ES-I3 (cell line): ENCODE data around the gene CDHR2.

Source experiments
- H3K36me3 ChIP-seq: 2 replicates; pipeline ENCODE4 v1.6.1; 2013; ENCODE audit warnings: mild to moderate bottlenecking, low read length, control low read depth, moderate library complexity; ENCODE audit not compliant: insufficient read depth
- H3K4me1 ChIP-seq: 2 replicates; pipeline ENCODE4 v1.6.1; 2013; ENCODE audit warnings: mild to moderate bottlenecking, control low read depth, low read length; ENCODE audit not compliant: insufficient read depth
- H3K9ac ChIP-seq: 2 replicates; pipeline ENCODE4 v1.6.1; 2013; ENCODE audit warnings: low read depth, mild to moderate bottlenecking, low read length, moderate library complexity
- H3K9me3 ChIP-seq: 2 replicates; pipeline ENCODE4 v1.6.1; 2013; ENCODE audit warnings: mild to moderate bottlenecking, low read length, moderate library complexity; ENCODE audit not compliant: control insufficient read depth, insufficient read depth

The CDHR2 gene

DNA sequence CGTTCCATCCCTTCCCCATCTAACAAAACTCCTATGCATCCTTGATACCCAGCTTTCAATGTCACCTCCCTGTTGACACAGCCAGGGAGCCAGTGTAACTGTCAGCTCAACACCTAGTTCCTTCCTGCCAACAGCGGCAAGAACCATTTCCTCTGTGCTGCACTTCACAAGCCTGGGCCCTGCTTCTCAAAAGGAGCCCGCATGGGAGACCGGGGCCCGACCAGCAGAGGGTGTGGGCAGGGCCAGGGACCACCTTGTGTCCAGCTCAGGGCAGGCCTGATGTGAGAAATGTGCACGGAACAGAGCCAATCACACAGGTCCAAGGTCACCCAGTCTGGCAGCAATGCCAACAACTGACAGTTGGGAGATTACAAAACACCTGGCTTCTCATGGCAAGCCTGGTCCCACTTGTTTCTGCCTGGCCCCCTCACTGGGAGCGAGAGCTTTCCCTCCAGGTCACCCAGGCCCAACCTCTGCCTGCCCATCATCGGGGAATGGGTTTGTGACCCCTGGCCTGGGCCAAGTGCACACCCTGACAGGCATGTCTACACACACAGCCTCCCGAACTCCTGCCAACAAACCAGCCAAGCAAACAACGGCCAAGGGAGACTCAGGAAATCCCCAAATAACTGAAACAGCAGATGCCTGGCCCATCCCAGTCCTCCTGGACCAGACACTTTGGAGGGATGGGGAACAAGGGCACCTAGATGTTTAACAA is 15.1 kb upstream of the CDHR2 start:
- Histone ChIP-seq H3K36me3 (peaks cover 7% of the 10 kb centered on the region), H3K9ac (no peak overlapping the region), H3K4me1 (peaks cover 20% of the 10 kb centered on the region)

DNA sequence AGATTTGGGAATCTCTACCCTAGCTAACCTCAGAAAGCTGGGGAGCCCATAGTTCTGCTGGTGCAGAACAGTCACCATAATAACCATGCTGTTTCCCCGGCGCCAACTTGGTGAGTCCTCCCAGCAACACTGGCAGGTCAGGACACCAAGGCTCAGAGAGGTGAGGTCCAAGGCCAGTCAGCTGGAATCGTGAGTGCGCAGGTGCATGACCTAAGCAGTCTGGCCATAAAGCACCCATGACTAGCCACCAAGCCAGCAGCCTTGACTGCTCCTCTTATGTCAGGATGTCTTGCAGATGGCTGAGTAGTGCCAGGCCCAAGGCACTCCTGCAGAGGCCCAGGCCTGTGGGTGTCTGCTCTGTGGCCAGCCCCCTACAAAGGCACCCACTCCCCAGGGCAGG is 14.5 kb upstream of the CDHR2 start:
- peaks cover 21% of the 10 kb centered on the region for H3K4me1 ChIP-seq
- no peaks in the 10 kb centered on the region for H3K9me3 ChIP-seq
- H3K36me3 ChIP-seq: peaks cover 7% of the 10 kb centered on the region
- no peak overlapping the region for H3K9ac ChIP-seq

More for the DNA sequence above, 15.1 kb upstream of the CDHR2 start:
- no peaks in the 10 kb centered on the region for H3K9me3 ChIP-seq

DNA sequence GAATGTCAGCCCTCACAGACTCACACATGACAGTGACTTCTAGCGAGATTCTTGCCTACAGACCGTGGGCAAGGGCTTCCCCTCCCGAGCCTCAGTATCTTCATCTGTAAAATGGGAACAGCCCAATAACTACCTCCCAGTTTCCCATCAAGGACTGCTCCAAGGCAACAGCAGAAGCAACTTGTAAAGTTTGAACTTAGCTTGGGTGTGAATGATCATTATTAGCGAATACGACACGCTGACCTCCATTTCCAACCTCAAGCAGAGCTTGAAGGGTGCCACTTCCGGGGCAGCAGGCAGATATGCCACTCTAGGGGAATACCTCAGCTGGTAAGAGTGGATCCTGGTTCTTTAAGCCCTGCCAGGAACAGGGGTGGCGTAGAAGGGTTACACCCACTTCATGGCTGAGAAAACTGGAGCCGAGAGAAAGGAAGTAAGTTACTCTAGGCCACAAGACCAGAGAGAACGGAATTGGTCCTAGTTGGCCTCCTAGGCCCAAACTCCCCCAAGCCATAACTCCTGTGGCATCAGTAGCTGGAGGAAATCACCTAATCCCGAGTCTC is 14.0 kb upstream of the CDHR2 start:
- Histone ChIP-seq H3K4me1 (peaks cover 25% of the 10 kb centered on the region), H3K36me3 (peaks cover 7% of the 10 kb centered on the region), H3K9me3 (no peaks in the 10 kb centered on the region), H3K9ac (peak overlapping the region; percentile 100)

DNA sequence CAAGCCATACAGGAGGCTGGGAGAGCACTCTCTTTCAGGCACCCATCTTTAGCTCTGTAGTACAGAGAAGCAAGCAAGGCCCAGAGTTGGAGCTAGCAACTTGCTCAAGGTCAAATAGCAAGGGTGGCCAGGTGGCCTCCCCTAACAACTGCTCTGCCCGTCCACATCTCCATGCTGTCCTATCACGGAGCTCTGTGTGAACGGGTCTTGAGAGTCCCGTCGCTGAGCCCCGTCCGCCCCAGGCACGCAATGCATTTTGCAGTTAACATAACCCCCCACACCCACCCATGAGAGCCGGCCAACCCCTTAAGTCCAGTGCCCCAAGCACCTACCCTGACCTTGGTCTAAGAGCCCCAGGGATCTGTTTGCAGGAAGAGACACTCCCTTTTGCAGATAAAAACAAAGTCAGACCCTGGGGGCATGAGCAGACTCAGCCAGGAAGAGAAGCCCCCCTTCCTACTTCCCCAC is 13.4 kb upstream of the CDHR2 start:
- H3K36me3 ChIP-seq: peaks cover 7% of the 10 kb centered on the region
- no peaks in the 10 kb centered on the region for H3K9me3 ChIP-seq
- peak overlapping the region; percentile 100 for H3K9ac ChIP-seq
- peaks cover 30% of the 10 kb centered on the region for H3K4me1 ChIP-seq

DNA sequence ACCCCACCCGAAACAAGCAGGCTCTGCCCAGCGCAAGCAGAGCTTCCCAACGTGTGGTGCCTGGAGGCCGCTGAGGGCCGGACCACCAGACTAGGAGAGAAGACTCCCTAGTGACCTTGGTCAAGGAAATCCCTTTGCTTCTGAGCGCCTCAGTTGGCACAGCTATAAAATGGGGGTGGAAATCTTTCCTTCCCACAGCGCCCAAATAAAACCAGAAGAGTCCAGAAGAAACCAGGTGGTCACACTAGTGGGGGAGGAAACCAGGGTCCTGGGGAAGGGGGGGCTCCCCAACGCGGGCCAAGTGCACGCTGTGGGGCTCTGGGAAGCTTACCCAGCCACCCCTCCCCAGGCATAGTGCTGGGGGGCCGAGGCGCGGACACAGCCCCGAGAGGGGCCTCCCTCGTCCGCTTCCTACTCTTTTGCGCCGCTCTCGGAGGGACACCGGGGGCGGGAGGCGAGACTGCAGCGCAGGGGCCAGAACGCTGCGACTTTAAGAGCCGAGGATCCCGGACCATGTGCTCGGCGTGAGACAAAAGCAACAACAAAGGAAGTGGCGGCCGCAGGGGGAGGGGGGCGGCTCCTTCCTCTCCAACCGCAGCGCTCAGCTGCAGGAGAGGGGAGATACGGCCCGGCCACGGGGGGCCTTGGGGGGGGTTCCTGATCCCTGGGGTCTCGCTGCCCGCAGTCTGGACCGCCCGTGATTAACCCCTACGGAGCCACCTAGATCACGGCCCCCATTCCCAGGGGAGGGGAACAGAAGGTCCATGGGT is 12.8 kb upstream of the CDHR2 start:
- Histone ChIP-seq H3K9ac (peak overlapping the region; percentile 100), H3K4me1 (peaks cover 37% of the 10 kb centered on the region), H3K36me3 (peaks cover 3% of the 10 kb centered on the region), H3K9me3 (no peaks in the 10 kb centered on the region)

DNA sequence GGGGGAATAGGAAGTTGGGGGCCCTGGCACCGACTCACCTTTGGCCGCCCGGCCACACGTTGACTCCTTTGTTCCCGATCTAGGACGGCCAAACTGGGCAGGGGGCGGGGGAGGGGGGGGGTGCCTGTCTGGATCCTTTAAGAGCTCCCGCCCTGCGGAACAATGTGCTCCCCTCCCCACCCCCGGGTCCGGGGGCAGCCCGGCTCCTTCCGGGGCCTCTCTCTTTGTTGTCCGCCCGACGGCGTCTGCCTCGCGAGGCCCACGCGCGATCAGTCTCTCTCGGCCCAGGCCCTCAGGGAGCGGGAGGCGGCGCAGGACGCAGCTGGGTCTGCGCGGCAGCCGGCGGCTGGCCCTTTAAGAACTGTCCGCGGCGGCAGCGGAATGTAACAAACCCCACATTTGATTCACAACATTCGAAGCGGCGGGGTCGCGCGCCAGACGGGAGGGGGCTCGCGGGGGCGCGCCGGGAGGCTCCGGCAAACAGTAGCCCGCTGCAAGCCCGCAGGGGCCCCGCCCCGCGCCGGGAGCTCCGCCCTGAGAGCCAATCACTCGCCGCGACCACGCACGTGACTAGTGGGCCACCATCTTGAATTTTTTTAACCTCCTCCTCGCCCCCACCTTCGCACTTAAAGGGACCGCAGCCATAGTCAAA is 12.1 kb upstream of the CDHR2 start, which contains the start of gene RNF44:
Gene RNF44, minus strand, starts transcription at position 501 of the 652 bp plus-strand sequence. CDS start 4,930 bp downstream, outside the sequence.
- H3K4me1 ChIP-seq: peaks cover 42% of the 10 kb centered on the region
- peak within 1 kb of the TSS; percentile 100 for H3K9ac ChIP-seq

DNA sequence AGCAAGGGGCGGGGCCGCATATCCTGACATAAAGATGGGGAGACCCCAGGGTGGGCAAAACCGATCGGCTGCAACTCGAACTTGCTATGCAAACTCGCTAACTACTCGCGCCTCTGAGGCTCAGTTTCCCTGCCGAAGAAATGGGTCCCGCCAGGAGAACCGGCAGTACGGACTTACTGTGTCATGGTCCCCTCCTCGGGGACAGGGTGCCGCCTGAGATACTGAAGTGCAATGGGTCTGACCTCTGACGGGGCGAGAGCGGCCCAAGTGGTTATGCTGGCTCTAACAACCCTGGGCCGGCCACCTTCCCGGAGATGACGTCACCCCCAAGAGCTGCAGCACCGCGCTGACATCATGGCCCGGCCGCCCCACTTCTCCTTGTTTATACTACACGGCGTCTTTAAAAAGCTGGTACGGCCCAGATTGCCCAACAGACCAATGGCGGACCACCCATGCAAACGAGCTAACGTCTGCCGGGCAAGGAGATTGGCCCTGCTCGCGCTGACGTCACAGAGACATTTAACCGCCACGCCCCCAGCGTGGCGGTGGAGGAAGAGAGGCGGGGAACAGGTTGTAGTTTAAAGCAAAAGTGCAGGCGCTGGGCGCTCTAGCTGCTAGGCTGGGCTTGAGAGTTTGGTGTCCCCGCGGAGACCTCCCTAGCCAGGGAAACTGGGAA is 11.4 kb upstream of the CDHR2 start:
- H3K36me3 ChIP-seq: no peaks in the 10 kb centered on the region
- H3K9me3 ChIP-seq: no peaks in the 10 kb centered on the region
- H3K9ac ChIP-seq: peak overlapping the region; percentile 100
- H3K4me1 ChIP-seq: peaks cover 43% of the 10 kb centered on the region

More for the DNA sequence above, 12.1 kb upstream of the CDHR2 start, which contains the start of gene RNF44:
- Histone ChIP-seq H3K36me3 (no peaks in the 10 kb centered on the region), H3K9me3 (no peaks in the 10 kb centered on the region)

DNA sequence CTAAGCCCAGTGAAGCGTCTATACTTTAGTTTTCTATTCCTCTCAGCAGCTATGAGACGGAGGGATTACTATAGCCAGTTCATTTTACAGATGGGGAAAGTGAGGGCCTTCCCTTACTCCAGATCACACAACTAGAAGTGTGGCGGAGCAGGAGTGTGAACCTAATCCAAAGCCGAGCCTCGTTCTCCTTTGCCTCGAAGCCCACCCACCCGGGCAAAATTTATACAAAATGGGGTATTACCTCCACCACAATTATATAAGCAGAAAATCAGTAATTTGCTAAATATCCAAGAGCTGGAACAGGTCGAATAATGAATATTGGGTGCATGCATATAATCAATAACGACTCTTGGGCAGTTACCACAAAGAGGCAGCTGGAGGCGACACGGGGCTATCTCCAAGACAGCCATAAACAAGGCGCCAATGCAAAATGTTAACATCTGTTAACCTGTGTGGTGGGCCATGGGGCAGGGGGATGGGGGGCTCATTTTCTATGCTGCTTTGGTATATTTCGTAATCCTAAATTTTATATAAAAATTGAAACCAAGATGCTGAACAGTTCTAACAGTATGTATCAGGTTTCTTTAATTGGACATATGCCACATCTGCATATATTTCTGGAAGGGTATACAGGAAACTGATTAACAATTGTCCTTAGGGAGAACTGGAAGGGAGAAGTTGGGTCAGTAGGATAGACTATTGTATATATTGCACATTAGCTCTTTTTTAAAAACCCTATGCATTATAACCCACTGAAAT is 10.7 kb upstream of the CDHR2 start:
- Histone ChIP-seq H3K36me3 (no peaks in the 10 kb centered on the region), H3K9me3 (no peaks in the 10 kb centered on the region), H3K9ac (peak overlapping the region; percentile 66), H3K4me1 (peaks cover 43% of the 10 kb centered on the region)

DNA sequence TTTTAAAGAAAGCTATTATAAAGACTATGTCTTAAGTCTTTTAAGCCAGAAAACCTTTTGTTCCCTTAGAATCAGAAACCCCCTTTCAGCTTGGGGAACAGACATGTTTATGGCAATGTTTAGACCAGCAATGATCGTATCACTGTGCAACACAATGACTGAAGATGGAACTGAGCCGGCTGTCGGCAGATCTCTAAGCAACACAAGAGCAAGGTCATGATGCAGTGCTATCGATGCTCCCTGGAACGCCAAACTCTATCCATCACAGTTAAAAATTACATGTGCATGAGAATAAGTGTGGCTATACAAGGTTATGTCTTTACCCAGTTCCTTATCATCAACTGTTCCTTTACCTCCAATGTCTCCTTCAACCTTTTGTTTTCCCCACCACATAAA is 10.2 kb upstream of the CDHR2 start:
- Histone ChIP-seq H3K9me3 (no peaks in the 10 kb centered on the region), H3K4me1 (peaks cover 40% of the 10 kb centered on the region), H3K36me3 (no peaks in the 10 kb centered on the region), H3K9ac (no peak overlapping the region)

DNA sequence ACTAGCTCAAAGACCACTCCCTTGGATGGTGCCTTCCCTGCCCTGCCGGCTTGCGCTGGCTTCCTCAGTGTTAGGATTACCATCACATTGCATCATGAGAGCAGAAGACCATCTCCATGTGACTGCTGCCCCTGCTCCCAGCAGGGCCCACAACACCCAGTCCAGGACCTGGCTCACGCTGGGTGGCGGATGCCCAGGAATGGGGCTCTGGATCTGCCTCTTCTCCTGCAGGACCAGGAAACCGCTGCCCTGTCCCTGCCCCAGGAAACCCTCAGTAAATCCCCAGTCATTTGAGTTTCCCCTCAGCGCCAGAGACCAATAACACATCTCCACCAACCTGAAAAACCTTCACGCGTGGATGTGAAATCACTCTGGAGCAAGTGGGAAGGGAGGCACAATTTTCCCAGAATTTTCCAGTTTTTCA is 8.7 kb upstream of the CDHR2 start:
- Histone ChIP-seq H3K36me3 (no peaks in the 10 kb centered on the region), H3K4me1 (peaks cover 30% of the 10 kb centered on the region), H3K9me3 (no peaks in the 10 kb centered on the region), H3K9ac (no peak overlapping the region; the same call in 1 of the 2 replicates)

DNA sequence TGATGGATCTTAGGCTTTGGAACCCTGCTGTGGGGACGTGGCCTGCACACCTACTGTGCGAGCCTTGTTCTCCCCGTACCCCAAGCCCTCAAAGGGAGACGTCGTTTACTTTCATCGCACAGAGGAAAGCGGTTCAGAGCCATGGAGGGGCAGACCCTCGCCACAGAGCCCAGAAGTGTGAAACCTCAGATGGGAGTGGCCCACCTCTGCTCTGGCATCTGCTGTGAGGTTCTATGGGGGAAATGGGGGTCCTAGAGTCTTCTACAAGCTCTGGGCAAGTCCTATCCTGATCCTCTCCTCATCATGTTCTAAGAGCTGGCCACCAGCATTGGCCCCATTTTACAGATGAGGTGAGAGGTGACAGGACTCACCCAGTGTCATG is 8.2 kb upstream of the CDHR2 start:
- Histone ChIP-seq H3K36me3 (no peaks in the 10 kb centered on the region), H3K9ac (peak overlapping the region; percentile 34), H3K4me1 (peaks cover 29% of the 10 kb centered on the region), H3K9me3 (no peaks in the 10 kb centered on the region)

DNA sequence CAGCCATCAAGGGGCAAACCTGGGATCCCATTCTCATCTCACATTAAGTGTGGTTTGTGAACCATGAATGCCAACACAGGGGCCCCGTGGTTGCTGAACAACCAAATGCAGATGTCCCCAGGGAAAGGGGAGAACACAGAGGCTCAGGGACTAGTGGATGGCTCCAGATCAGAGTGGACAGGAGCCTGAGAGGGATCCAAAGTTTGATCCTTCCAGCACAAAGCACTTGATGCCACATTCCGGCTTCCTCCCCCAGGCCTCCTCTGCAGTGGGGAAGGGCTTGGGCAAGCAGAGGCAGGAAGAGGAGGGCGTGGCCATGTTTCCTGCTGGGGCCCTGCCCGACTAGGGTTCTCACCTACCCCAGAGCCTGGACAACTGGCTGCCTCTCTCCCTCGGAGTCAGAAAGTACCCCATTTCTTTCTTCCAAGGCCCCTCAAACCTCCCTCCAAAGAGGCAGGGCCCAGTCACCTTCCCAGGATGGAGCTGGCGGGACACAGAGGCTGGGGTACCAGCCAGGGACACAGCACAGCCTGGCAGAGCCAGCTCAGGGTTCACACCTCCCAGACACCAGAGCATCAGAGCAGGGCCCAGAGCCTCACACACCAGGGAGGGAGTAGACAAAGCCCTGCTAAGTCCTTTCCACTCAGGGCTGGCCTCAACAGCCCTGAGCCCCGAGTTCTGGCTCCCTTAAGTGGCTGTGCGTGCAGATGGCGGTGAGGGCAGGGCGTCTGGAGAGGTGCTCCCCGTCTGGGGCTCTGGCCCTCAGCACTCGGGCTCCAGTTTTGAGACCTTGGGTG is 7.6 kb upstream of the CDHR2 start:
- H3K36me3 ChIP-seq: no peaks in the 10 kb centered on the region
- peak overlapping the region; percentile 85 for H3K9ac ChIP-seq
- peaks cover 29% of the 10 kb centered on the region for H3K4me1 ChIP-seq
- H3K9me3 ChIP-seq: no peaks in the 10 kb centered on the region
